T-helper 2 cell treated with Interferon-gamma antibody and Interleukin-4, amounts not matched to agents 5 μg/mL and 100 μg/mL, for 36 hours (primary cell): ENCODE measurements around the gene ADAMTS15.
"Not testable (repeated sequence)": the region's sequence is repeated elsewhere in the genome, so short reads cannot be mapped to it uniquely, and the experiment has no call there.

Experiments used
- DNase-seq: peaks from one replicate; pipeline ENCODE4 v3.0.0; 2021; ENCODE audit warnings: low spot score
- H3K27ac Mint-ChIP-seq: one replicate; pipeline ENCODE4 v1.8.0; 2021; ENCODE audit warnings: mild to moderate bottlenecking, mixed read lengths
- H3K27me3 Mint-ChIP-seq: one replicate; pipeline ENCODE4 v1.8.0; 2021; ENCODE audit warnings: low read depth, mixed read lengths
- H3K36me3 Mint-ChIP-seq: one replicate; pipeline ENCODE4 v1.8.0; 2021; ENCODE audit warnings: low read depth, mixed read lengths
- H3K4me1 Mint-ChIP-seq: one replicate; pipeline ENCODE4 v1.8.0; 2021; ENCODE audit warnings: low read depth, mixed read lengths
- H3K4me3 Mint-ChIP-seq: one replicate; pipeline ENCODE4 v1.8.0; 2022; ENCODE audit warnings: mild to moderate bottlenecking, moderate library complexity, mixed read lengths
- H3K9me3 Mint-ChIP-seq: one replicate; pipeline ENCODE4 v1.8.0; 2021; ENCODE audit warnings: mixed read lengths

Gene ADAMTS15

GRCh38 chr11:130436171-130436570 is 12.3 kb upstream of the ADAMTS15 start:
- H3K36me3 Mint-ChIP-seq = peaks cover 5% of the 10 kb centered on the region
- peaks cover 12% of the 10 kb centered on the region for H3K27me3 Mint-ChIP-seq
- no peak for DNase-seq
- H3K9me3 Mint-ChIP-seq = no peaks in the 10 kb centered on the region
- H3K4me1 Mint-ChIP-seq = peaks cover 30% of the 10 kb centered on the region
- H3K4me3 Mint-ChIP-seq = no peak overlapping the region
- H3K27ac Mint-ChIP-seq = no peak overlapping the region

- no peak overlapping the region for H3K27ac Mint-ChIP-seq
- H3K4me1 Mint-ChIP-seq = peaks cover 29% of the 10 kb centered on the region
- H3K27me3 Mint-ChIP-seq = peaks cover 9% of the 10 kb centered on the region
- no peak overlapping the region for H3K4me3 Mint-ChIP-seq
- H3K36me3 Mint-ChIP-seq = peaks cover 5% of the 10 kb centered on the region
- peaks cover 6% of the 10 kb centered on the region for H3K9me3 Mint-ChIP-seq
- DNase-seq = no peak
Measured at GRCh38 chr11:130437848-130438247, 10.6 kb upstream of the ADAMTS15 start.

- H3K36me3 Mint-ChIP-seq, H3K27me3 Mint-ChIP-seq, DNase-seq, H3K9me3 Mint-ChIP-seq: not testable (repeated sequence)
- peaks cover 29% of the 10 kb centered on the region for H3K4me1 Mint-ChIP-seq
- H3K4me3 Mint-ChIP-seq = peak overlapping the region; percentile 54
- H3K27ac Mint-ChIP-seq = peak overlapping the region; percentile 66
Measured at GRCh38 chr11:130438401-130439159, 9.9 kb upstream of the ADAMTS15 start.

GRCh38 chr11:130439160-130439519 is 9.3 kb upstream of the ADAMTS15 start:
- peaks cover 5% of the 10 kb centered on the region for H3K36me3 Mint-ChIP-seq
- peaks cover 6% of the 10 kb centered on the region for H3K9me3 Mint-ChIP-seq
- peak overlapping the region; percentile 54 for H3K4me3 Mint-ChIP-seq
- H3K27ac Mint-ChIP-seq = peak overlapping the region; percentile 66
- peak; percentile 41 for DNase-seq
- peaks cover 12% of the 10 kb centered on the region for H3K27me3 Mint-ChIP-seq
- H3K4me1 Mint-ChIP-seq = peaks cover 29% of the 10 kb centered on the region

GRCh38 chr11:130439876-130440275 is 8.6 kb upstream of the ADAMTS15 start:
- no peak overlapping the region for H3K27ac Mint-ChIP-seq
- DNase-seq = no peak
- H3K27me3 Mint-ChIP-seq = peaks cover 17% of the 10 kb centered on the region
- H3K4me3 Mint-ChIP-seq = no peak overlapping the region
- H3K36me3 Mint-ChIP-seq = peaks cover 5% of the 10 kb centered on the region
- peaks cover 6% of the 10 kb centered on the region for H3K9me3 Mint-ChIP-seq
- peaks cover 29% of the 10 kb centered on the region for H3K4me1 Mint-ChIP-seq

- DNase-seq = no peak
- Mint-ChIP-seq H3K9me3 (peaks cover 6% of the 10 kb centered on the region), H3K36me3 (peaks cover 5% of the 10 kb centered on the region), H3K4me1 (peaks cover 24% of the 10 kb centered on the region), H3K27ac (no peak overlapping the region), H3K4me3 (no peak overlapping the region), H3K27me3 (peaks cover 23% of the 10 kb centered on the region)
Measured at GRCh38 chr11:130441719-130442118, 6.7 kb upstream of the ADAMTS15 start.

GRCh38 chr11:130442737-130443136 is 5.7 kb upstream of the ADAMTS15 start:
- Mint-ChIP-seq H3K36me3 (peaks cover 5% of the 10 kb centered on the region), H3K4me1 (peaks cover 20% of the 10 kb centered on the region), H3K9me3 (peaks cover 6% of the 10 kb centered on the region), H3K4me3 (no peak overlapping the region), H3K27me3 (peaks cover 31% of the 10 kb centered on the region), H3K27ac (no peak overlapping the region)
- DNase-seq = no peak

- DNase-seq = no peak
- H3K9me3 Mint-ChIP-seq = peaks cover 6% of the 10 kb centered on the region
Measured at GRCh38 chr11:130445788-130446187, 2.7 kb upstream of the ADAMTS15 start.

GRCh38 chr11:130448039-130448415 is 418 bp upstream of the ADAMTS15 start:
- H3K27me3 Mint-ChIP-seq = peaks cover 68% of the 10 kb centered on the region
- H3K36me3 Mint-ChIP-seq = no peaks in the 10 kb centered on the region
- H3K27ac Mint-ChIP-seq = no peak overlapping the region
- H3K9me3 Mint-ChIP-seq = no peaks in the 10 kb centered on the region
- peaks cover 8% of the 10 kb centered on the region for H3K4me1 Mint-ChIP-seq
- H3K4me3 Mint-ChIP-seq = peak overlapping the region; percentile 74
- no peak for DNase-seq

More at GRCh38 chr11:130445788-130446187, 2.7 kb upstream of the ADAMTS15 start:
- Mint-ChIP-seq H3K27me3 (peaks cover 53% of the 10 kb centered on the region), H3K36me3 (no peaks in the 10 kb centered on the region), H3K4me3 (no peak overlapping the region), H3K4me1 (peaks cover 8% of the 10 kb centered on the region), H3K27ac (no peak overlapping the region)

- Mint-ChIP-seq H3K4me1 (peaks cover 8% of the 10 kb centered on the region), H3K27ac (no peak overlapping the region), H3K4me3 (peak overlapping the region; percentile 60), H3K9me3 (no peaks in the 10 kb centered on the region), H3K36me3 (no peaks in the 10 kb centered on the region), H3K27me3 (peaks cover 69% of the 10 kb centered on the region)
- no peak for DNase-seq
Measured at GRCh38 chr11:130449310-130449990, 1.0 kb downstream of the ADAMTS15 start.

GRCh38 chr11:130449996-130450769 is 1.7 kb downstream of the ADAMTS15 start:
- Mint-ChIP-seq H3K27ac (no peak overlapping the region), H3K4me3 (peak overlapping the region; percentile 60), H3K4me1 (peaks cover 8% of the 10 kb centered on the region), H3K9me3 (no peaks in the 10 kb centered on the region), H3K27me3 (peaks cover 67% of the 10 kb centered on the region), H3K36me3 (no peaks in the 10 kb centered on the region)
- DNase-seq = no peak

- Mint-ChIP-seq H3K4me1 (peaks cover 5% of the 10 kb centered on the region), H3K4me3 (no peak overlapping the region), H3K9me3 (no peaks in the 10 kb centered on the region), H3K27me3 (peaks cover 58% of the 10 kb centered on the region), H3K36me3 (no peaks in the 10 kb centered on the region), H3K27ac (no peak overlapping the region)
- no peak for DNase-seq
Measured at GRCh38 chr11:130451231-130452019, 3.0 kb downstream of the ADAMTS15 start.

- DNase-seq = no peak
- Mint-ChIP-seq H3K36me3 (no peaks in the 10 kb centered on the region), H3K4me1 (peaks cover 5% of the 10 kb centered on the region), H3K9me3 (no peaks in the 10 kb centered on the region), H3K27me3 (peaks cover 50% of the 10 kb centered on the region), H3K4me3 (no peak overlapping the region), H3K27ac (no peak overlapping the region)
Measured at GRCh38 chr11:130452176-130452575, 3.7 kb downstream of the ADAMTS15 start.
